OCI-M2 (cell line): ENCODE data around the gene ZNF185.

Experiments used
- DNase-seq: peaks from one replicate; lab custom pipeline; 2025; ENCODE audit not compliant: unreplicated experiment; lab: John Stamatoyannopoulos, UW

The ZNF185 gene

DNA sequence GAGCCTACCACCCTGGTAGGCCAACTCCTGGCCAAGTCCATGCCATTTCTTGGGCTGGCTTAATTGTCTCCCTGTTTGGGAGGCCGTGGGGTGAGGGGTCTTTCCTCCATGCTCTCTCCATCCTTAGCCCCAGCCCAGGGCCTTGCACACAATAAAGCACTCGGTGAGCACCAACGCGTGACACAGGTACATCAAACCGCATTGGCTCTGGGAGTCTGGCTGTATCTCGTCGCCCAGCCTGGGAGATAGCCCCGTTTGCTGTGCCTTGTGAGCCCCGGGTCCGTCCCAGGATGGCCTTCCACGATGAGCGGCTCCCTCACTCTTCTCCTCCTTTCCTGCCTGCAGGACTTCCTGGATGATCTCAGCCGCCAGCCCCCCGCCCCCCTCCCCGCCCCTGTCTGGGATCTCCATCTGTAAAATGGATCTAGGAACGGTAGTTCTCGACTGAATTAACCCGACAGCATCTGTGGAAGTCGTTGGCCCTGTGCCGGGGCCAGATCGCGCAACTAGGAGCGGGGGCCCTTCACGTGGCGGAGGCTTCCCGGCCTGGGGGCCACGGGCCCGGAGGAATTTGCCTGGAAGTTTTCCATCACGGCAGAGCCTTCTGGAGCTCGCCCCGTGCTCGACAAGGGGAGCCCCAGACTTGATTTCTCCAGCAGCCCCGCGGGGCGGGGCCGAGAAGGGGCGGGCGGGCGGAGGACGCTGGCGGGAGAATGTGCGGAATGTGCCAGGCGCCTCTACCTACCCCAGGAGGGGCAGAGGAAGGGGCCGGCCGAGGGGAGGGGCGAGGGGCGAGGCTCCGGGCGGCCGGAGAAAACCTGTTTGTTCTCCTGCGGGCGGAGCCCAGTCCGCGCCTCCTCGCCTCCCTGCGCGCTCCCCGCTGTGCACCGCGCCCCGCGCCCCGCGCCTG lies at the start of gene ZNF185:
TSS of gene ZNF185 (plus strand) at position 846 of the 910 bp plus-strand sequence. CDS start 16,423 bp downstream, outside the sequence.
- DNase-seq: no peak

DNA sequence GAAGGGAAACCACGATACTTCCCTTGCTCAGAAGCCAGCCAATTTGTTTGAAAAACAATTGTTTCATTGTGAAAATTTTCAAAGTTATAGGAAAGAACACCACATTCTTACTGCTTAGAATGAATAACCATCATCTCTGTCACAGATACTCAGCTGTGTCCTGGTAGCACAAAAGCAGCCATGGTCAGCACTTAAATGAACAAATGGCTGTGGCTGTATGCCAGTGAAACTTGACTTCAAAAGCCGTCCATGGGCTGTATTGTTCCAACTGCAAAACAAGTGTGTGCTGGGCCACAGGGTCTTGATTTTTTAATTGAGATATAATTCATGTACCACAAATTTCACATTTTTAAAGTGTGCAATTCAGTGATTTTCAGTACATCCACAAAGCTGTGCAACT lies 47.4 kb upstream of the ZNF185 start:
- DNase-seq: no peak

DNA sequence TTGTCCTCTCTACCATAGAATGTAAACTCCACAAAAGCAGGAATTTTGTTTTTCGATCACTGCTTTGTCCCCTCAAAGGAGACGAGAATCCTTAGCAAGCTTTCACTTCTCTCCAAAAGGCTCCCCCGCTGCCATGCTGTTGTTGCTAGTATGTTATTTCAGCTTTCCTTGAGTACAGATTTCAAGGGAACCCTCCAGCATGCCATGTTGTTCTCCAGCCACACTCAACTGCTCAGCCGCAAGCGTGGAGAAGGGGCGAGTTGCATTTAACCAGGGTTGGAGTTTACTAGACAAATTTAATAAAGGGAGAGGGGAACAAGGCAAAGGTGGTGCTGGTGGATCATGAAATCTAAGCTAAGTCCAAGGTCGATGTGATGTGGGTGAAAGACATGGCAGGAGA lies 43.9 kb upstream of the ZNF185 start:
- DNase-seq: no peak

DNA sequence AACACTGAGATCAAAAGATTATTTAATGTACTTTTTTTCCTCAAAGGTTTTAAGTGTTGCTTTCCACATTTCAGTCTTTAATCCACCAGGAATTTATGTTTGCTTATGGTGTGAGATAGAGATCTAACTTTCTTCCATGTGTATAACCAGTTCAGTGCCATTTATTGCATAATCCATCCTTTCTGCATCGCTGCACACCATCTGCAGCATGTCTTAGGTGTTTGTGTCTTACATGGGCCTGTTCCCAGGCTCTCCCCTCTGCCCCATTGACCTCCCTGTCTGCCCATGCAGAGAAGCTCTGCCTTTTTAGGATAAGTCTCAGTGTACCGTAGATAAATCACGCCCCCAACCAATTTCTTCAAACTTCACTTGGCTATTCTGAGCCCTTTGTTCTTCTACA lies 36.8 kb upstream of the ZNF185 start:
- DNase-seq: no peak

DNA sequence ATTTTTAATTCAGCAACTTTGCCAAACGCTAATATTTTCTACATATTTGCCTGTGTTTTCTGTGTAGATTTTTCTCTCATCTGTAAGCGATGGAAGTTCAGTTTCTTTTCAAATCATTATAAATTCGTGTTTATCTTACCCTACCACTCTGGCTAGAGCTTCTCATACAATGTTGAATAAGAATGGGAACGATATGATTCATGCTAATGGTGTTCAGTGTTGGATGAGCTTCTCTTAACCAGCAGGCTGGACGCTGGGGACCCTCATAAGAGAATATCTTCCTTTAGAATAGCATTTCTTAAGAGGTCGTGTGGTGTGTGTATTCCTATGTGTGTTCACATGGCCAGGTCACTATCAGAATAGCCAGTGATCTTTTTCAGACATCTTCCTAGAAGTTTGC lies 36.0 kb upstream of the ZNF185 start:
- no peak for DNase-seq

DNA sequence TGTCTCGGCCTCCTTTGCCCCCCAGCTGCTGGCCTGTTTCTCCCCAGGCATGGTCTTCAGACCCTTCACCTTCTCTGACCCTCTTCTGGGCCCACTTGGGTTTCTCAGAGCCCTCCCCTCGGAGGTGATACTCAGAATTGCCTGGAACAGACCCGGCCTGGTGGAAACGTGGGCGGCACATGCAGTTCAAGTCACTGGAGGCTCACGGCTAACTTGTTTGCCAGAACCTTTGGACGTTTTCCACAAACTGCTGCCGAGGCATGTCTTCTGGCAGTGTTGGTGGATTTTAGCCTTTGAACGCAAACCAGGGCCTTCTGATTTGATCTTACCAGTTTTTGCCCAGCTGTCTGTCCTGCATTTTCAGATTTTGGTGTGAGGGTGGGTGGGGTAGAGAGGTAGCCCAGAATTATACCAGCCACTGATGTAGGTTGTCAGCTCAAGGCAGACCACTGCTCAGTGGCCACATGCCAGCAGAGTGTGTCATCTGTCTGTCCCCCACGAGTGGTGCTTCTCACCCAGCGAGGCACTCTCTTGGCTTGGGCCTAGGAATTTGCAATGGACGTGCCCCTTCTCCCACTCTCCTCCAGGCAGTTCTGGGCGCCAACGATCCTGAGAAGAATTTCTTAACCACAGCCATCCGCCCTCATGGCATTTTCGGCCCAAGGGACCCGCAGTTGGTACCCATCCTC lies 32.5 kb upstream of the ZNF185 start:
- DNase-seq: no peak

DNA sequence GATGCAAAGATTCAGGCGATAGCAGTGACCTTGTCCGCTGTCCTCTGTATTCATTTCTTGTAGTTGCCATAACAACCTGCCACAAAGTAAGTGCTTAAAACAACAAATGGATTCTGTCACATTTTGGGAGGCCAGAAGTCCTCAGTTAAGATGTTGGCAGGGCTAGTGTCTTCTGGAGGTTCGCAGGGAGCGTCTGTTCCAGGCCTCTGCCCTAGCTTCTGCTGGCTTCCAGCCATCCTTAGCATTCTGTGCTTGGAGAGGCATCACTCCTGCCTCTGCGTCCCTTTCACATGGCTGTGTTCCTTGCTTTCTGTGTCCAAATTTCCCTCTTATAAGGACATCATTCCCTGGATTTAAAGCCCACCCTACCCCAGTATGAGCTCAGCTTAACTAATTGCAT lies 31.5 kb upstream of the ZNF185 start:
- DNase-seq: no peak

DNA sequence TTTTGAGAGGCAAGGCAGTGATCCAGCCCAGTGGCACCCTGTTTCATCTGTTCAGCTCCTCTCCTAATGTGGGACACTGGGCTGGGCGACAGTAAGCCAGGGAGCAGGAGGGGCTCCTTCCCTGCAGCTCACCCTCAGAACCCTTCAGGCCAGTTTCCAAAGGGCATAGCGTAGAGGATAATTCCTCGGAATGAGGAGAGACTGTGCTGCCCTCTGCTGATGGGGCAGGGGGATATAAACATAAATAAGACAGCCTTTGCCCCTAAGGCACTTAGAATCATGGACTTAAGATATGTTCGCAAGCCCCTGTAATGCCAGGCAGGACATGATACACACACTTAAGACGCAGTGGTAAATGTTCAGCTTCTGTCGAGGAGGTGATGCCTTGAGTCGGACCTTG lies 27.9 kb upstream of the ZNF185 start:
- DNase-seq: no peak

DNA sequence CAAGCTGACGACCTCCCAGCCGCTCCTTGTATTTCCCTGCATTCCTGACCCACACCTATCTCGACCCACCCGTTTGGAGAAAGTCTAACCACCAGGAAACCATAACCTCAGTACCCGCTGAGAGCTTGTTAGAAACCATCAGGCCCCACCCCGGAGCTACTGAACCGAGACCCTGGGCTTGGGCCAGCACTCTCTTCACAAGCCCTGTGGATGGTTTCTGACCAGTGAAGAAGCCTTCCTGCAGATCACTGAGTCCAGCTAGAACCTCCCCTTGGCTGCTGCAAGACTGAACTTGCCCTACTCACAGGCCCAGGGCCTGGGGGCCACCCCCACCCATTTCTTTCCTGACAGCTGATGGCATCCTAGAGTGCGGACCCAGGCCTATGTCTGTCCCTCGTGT lies 26.6 kb upstream of the ZNF185 start:
- no peak for DNase-seq

DNA sequence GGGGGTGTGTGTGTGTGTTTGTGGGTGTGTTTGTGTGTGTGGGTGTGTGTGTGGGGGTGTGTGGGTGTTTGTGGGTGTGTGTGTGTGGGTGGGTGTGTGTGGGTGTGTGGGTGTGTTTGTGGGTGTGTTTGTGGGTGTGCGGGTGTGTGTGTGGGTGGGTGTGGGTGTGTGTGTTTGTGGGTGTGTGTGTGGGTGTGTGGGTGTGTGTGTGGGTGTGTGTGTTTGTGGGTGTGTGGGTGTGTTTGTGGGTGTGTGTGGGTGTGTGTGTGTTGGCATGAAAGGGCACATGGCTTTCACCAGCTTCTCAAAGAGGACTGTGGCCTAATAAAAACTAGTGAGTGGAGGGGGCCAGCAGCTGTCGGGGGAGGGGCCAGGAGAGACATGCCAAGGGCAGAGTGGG lies 25.3 kb upstream of the ZNF185 start:
- no peak for DNase-seq

DNA sequence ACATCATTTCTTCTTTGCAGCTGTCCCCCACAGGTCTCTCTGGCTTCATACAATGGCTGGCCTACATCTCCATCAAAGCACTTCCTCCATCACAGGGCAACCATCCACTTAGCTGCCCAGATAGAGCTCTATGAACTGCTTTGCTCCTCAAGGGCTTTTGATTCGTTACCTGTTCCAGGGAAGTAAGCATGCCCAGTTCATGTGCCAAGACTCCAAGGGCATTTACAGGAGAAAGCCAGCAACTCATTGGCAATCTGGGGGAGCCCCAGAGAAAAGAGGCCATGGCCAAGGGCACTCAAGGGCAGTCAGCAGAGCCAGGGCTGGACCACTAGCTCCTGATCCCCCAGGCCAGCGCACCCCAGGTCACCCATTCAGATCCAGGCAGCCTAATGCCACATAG lies 24.5 kb upstream of the ZNF185 start:
- no peak for DNase-seq

DNA sequence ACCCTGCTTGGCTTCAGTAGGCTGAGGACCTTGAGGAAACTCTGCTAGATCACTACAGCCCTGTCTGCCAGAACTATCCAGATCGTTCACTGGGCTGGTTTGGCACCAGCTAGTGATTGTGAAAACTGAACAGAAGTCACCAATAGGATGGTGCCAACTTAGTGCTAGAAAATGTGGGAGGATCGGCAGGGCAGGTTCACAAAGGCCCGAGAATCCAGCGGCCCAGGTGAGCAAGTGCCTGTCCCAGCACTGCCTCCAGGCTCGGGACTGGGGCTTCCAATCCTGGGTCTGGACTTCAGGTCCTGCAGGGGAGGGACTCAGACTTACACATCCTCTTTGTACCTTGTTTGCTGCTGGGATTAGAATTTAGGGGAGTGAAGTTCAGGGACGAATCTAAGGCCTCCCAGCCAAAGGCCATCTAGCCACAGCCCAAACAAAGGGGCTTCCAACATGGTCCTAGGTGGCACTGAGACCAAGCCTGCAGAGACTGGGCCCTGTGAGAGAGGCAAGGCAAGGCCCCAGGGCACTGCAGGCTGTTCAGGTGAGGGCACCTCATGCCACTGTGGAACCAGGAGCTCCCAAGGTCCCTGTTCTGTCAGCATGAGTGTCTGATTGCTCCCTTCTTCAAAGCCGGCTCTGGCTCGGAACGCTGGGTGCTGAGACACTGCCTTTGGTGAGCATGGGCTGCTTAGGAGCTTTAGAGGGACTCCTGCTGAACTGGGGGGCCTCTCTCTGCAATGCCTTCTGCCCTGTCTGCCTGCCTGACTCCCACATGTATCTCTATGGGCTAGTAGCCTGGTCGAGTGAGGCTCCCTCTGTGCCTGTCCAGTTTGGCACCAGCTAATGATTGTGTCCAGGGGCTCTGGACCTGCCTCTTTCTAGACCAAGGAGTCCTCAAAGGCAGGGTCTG lies 20.7 kb upstream of the ZNF185 start:
- DNase-seq: no peak

DNA sequence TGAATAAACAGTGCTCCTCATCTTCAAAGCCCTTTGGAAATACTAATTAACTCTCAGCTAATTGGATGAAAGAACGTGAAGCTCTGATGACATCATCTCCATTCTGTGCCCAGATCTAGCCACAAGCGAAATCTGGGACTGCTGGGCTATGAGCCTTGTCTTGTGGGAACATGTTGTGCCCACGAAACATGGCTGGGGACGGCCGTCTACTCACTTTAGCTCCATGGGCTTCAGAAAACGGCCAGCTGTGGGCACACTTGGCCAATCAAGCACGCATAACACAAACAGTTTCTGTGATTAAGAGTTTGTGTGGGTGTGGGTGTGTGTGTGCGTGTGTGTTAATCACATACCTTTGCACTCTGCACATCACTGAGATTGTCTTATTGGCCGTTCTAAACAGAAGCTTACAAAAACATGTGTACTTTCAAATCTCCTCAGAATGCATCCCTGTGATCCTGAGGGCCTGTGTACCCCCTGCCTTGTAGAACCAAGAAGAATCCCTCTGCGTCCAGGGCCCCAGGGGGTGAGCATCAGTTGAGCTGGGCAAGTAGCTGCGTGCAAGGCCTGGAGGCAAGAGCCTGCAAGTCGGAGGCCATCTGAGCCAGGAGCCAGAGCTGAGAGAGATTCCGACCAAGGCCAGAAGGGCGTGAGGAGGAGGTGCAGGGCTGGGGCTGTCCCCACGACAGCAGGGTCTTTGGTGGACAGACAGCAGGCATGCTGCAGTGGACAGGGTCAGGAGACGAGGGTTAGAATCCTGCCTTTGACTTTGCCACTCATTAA lies 18.7 kb upstream of the ZNF185 start:
- DNase-seq: no peak

DNA sequence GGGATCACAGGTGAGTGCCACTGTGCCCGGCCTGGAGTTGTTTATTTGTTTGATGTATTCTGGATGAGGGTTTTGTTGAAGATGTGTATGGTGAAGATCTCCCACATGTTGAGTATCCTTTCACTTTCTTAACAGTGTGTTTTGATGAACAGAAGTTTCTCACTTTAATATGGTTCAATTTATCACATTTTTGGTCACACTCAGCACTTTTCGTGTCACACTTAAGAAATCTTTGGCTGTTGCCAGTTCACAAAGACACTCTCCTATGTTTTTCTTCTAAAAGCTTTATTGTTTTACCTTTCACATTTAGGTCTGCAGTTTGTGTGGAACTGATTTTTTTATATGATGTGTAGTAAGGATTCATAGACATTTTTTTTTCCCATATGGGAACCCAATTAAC lies 16.6 kb upstream of the ZNF185 start:
- no peak for DNase-seq

DNA sequence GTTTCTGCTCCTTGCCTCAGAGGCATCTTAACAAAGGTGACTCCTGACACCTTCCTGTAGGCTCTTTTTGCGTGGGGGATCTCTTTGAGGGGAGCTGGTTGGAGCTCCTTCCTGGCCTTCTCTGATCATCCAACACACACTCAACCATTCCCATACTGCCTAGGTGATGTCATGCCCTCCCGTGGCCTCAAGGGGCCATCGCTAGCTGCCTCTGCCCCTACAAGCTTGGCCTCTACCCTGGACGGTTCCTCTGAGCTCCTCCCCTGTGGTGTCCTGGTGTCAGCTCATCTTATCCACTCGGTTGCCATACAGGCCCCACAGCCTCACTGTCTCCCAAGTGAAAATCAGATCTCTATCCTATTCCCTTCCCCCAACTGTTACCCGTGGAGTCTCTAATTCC lies 13.7 kb upstream of the ZNF185 start:
- no peak for DNase-seq

DNA sequence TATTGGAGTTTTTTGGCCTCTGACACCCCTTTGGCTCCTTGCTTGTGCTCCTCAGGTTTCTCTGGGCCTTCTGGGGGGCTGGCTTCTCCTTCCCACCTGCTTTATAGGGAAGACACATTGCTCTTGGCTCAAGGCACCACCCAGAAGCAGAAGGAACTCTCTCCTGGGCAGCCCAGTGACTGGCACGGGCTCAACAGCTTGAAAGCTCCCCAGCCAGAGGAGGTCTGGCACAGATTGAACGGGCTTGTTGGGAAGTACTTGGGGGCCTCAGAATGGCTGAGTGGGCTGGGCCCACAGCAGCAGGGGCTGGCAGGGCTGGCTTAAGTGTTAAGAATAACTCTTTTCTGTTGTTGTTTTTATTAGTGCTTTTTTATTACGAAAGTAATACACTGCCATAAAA lies 11.2 kb upstream of the ZNF185 start:
- DNase-seq: no peak

DNA sequence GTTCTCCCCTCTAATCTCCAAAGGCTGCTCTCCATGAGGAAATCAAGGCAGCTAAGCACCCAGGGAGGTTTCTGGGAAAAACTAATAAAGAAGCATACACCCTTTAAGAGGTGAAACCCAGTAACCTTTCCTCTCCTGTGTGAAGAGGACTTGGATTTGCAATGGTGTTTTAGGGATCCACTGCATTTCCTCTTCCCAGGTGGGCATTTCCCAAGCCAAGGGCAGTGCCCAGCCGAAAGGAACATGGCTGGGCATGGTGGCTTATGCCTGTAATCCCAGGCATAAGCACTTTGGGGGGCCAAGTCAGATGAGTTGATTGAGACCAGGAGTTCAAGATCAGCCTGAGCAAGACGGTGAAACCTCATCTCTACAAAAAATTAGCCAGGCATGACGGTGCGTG lies 5.4 kb upstream of the ZNF185 start:
- DNase-seq: no peak

DNA sequence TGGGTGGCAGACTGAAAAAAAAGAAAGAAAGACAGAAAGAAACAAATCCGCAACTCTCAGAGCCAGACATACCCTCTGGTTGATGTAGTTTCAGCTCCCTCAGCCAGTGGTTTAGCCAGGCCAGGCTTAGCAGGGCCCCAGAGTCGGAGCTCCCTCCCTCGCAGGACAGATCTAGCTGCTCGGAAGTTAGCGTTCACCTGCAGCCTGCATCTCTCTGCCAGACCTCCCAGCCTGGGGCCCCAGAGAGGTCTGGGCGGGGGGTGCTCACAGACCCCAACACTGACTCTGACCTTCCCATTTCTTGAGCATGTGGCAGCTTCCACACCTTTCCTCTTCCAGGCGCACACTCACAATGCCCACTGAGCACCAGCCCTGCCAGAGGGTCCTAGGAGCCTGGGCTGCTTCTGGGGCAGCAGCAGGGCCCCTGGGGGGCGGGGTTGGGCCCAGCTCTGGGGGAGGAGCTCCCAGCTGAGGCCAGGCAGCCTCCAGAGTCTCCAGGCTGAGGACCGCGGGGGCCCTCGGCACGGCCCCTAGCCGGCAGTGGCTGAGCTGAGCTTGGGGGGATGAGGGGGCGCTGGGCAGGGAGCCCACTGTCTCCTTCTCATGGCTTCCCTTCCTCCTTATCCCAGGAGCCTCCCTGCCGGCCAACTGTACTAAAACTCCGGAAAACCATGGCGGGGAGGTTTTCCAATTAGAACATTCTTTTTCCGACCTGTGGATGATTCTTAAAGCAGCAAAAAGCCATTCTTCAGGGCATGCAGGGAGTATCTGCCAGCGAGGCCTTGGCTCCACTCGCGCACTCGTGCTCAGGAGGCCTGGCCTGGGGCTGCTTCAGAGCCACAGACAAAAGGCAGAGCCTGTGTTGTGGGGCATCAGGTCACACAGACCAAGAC lies 4.6 kb upstream of the ZNF185 start:
- DNase-seq: no peak

DNA sequence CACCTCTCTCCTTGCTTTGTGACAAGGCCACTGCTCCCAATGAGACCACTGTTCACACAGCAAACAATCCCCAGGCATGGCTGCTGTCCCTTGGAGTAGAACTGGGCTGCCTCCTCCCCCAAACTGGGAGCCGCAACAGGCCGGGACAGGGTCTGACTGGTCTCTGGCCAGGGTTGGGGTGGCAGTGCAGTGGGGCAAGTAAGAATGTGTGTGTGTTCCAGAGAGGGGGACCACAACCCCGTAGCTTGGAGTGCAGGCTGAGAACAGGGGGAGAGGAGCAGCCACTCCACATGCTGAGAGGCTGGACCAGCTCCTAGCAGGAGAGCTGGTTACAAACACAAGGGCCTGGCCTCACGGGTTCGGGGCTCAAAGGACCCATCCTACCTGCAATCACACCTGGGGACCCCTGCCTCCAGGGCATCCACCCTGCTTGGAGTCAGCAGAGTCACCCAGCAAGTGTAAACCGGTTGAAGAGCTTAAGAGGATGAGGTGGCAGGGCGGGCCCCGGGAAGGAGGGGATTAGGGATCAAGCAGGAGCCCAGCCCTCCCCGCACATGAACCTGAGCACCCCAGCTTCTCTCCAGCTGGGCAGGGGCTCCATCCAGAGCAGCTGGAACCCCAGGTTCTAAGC lies 3.8 kb upstream of the ZNF185 start:
- DNase-seq: no peak
